ENCODE data around the gene PCSK7. TPM values are rescaled to one million over a fixed set of nuclear protein-coding genes. Genes with fewer than 3 reads are reported as not detected.

The PCSK7 gene
- total and polyA plus RNA-seq, 2 of the 8 experiments (the other 6 are each of a cell fraction or from before 2014, with no cell fraction given) = 23.4 to 38.5 TPM

DNA sequence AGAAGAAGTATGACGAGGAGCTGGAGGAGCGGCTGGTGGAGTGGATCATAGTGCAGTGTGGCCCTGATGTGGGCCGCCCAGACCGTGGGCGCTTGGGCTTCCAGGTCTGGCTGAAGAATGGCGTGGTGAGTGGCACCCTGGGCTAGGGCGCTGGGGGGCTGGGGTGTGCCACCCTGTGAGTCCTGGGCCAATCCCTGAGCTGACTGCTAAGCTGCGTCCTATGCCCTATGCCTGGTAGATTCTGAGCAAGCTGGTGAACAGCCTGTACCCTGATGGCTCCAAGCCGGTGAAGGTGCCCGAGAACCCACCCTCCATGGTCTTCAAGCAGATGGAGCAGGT, 28.8 kb downstream of the PCSK7 start (continued):
- no peak; a peak in 1 of 3 replicates for TF ChIP-seq POLR2A (IDR thresholded peaks at IDR 0.05; ENCODE audit: control extremely low read depth in 1 of 2, low read depth in 2 of 2, low read length in 2 of 2)
- TF ChIP-seq KDM4A (IDR thresholded peaks at IDR 0.05; ENCODE audit: low read depth, low read length, severe bottlenecking) = no peak

Data from H1 (cell line).